SK-N-SH treated with all-trans-retinoic acid at 6 μM for 48 hours (cell line): ENCODE measurements around the gene TAF6L.

Source experiments
- ATAC-seq: fragments of 200-7000 bp; cut with Tn5 transposase; 3 replicates; pipeline ENCODE4 v1.9.1; 2020; ENCODE audit warnings: mild to moderate bottlenecking, moderate library complexity
- ARNTL ChIP-seq: fragments of 450-650 bp; formaldehyde crosslinking; IDR thresholded peaks from 2 replicates; pipeline ENCODE4 v1.5.0; 2020; ENCODE audit warnings: low read depth, mild to moderate bottlenecking, moderate library complexity, borderline replicate concordance
- BACH2 ChIP-seq: fragments of 250-450 bp; sonication (Bioruptor Pico); IDR thresholded peaks from 2 replicates; pipeline ENCODE4 v1.9.0; 2021; ENCODE audit warnings: mild to moderate bottlenecking, borderline replicate concordance
- CREB5 ChIP-seq: fragments of 250-450 bp; sonication (Bioruptor Pico); IDR thresholded peaks from 2 replicates; pipeline ENCODE4 v1.5.1; 2020; ENCODE audit warnings: low read depth, mild to moderate bottlenecking, moderate library complexity
- CSDC2 ChIP-seq: fragments of 250-450 bp; sonication (Bioruptor Pico); IDR thresholded peaks from 2 replicates; pipeline ENCODE4 v1.5.0; 2020; ENCODE audit warnings: mild to moderate bottlenecking, moderate library complexity
- CSRNP3 ChIP-seq: fragments of 250-450 bp; sonication (Bioruptor Pico); IDR thresholded peaks from 2 replicates; pipeline ENCODE4 v1.5.1; 2021; ENCODE audit warnings: mild to moderate bottlenecking, moderate library complexity
- ESRRG ChIP-seq: fragments of 250-450 bp; sonication (Bioruptor Pico); IDR thresholded peaks from 2 replicates; pipeline ENCODE4 v1.6.1; 2021; ENCODE audit warnings: mild to moderate bottlenecking
- GLIS3 ChIP-seq: fragments of 250-450 bp; sonication (Bioruptor Pico); IDR thresholded peaks from 2 replicates; pipeline ENCODE4 v1.5.0; 2020; ENCODE audit warnings: mild to moderate bottlenecking, moderate library complexity
- ISL1 ChIP-seq: fragments of 250-450 bp; sonication (Bioruptor Pico); IDR thresholded peaks from 2 replicates; pipeline ENCODE4 v2.1.2; 2022; ENCODE audit warnings: mild to moderate bottlenecking, moderate library complexity
- OSR1 ChIP-seq: fragments of 250-450 bp; sonication (Bioruptor Pico); IDR thresholded peaks from 2 replicates; pipeline ENCODE4 v1.8.0; 2022; ENCODE audit warnings: moderate library complexity, mild to moderate bottlenecking, inconsistent platforms
- PATZ1 ChIP-seq: fragments of 250-450 bp; sonication (Bioruptor Pico); IDR thresholded peaks from 2 replicates; pipeline ENCODE4 v1.8.0; 2020; ENCODE audit warnings: mild to moderate bottlenecking, moderate library complexity, borderline replicate concordance
- POU6F1 ChIP-seq: fragments of 250-450 bp; sonication (Bioruptor Pico); IDR thresholded peaks from 2 replicates; pipeline ENCODE4 v1.8.0; 2021; ENCODE audit warnings: low read depth, mild to moderate bottlenecking, moderate library complexity, borderline replicate concordance
- RARB ChIP-seq: fragments of 250-450 bp; sonication (Bioruptor Pico); IDR thresholded peaks from 2 replicates; pipeline ENCODE4 v1.8.0; 2021; ENCODE audit warnings: mild to moderate bottlenecking, moderate library complexity
- SNAI2 ChIP-seq: fragments of 250-450 bp; sonication (Bioruptor Pico); IDR thresholded peaks from 2 replicates; pipeline ENCODE4 v1.5.0; 2020; ENCODE audit warnings: mild to moderate bottlenecking, moderate library complexity
- TCF4 ChIP-seq: fragments of 250-450 bp; sonication (Bioruptor Pico); IDR thresholded peaks from 2 replicates; pipeline ENCODE4 v1.8.0; 2021; ENCODE audit warnings: mild to moderate bottlenecking, moderate library complexity, borderline replicate concordance
- TOX ChIP-seq: fragments of 250-450 bp; sonication (Bioruptor Pico); IDR thresholded peaks from 2 replicates; pipeline ENCODE4 v1.8.0; 2021; ENCODE audit warnings: mild to moderate bottlenecking, moderate library complexity, borderline replicate concordance
- TSHZ2 ChIP-seq: fragments of 250-450 bp; sonication (Bioruptor Pico); IDR thresholded peaks from 2 replicates; pipeline ENCODE4 v1.5.0; 2020; ENCODE audit warnings: mild to moderate bottlenecking, moderate library complexity
- ZC3H10 ChIP-seq: fragments of 250-450 bp; sonication (Bioruptor Pico); IDR thresholded peaks from 2 replicates; pipeline ENCODE4 v1.5.1; 2021; ENCODE audit warnings: mild to moderate bottlenecking, moderate library complexity
- ZFP3 ChIP-seq: fragments of 250-450 bp; sonication (Bioruptor Pico); IDR thresholded peaks from 2 replicates; pipeline ENCODE4 v1.5.0; 2020; ENCODE audit warnings: mild to moderate bottlenecking, moderate library complexity
- ZFP30 ChIP-seq: fragments of 450-650 bp; formaldehyde crosslinking; IDR thresholded peaks from 2 replicates; pipeline ENCODE4 v1.5.0; 2022; ENCODE audit warnings: mild to moderate bottlenecking, moderate library complexity
- ZNF8 ChIP-seq: fragments of 450-650 bp; formaldehyde crosslinking; IDR thresholded peaks from 2 replicates; pipeline ENCODE4 v1.5.0; 2020; ENCODE audit warnings: mild to moderate bottlenecking, moderate library complexity

Gene TAF6L

GRCh38 chr11:62830904-62831519, 59.8 kb downstream of the TAF6L start:
- ATAC-seq: peak; percentile 19; the same call in 2 of the 3 replicates
- no peak for TF ChIP-seq ISL1 (CRISPR knock-in tag)
- TF ChIP-seq POU6F1: peak; percentile 26; the same call in 1 of the 2 replicates

GRCh38 chr11:62831520-62832335, 60.5 kb downstream of the TAF6L start, which contains the start of gene STX5:
Gene STX5, minus strand, starts transcription at chr11:62832051. Its CDS starts 808 bp downstream, at chr11:62831243.
- ATAC-seq: peak; percentile 93
- TF ChIP-seq ZNF8 (CRISPR knock-in tag) (no peak), PATZ1 (CRISPR knock-in tag) (0 out of 2 replicates have a peak, but pooled peaks have one; percentile 30)

DNA sequence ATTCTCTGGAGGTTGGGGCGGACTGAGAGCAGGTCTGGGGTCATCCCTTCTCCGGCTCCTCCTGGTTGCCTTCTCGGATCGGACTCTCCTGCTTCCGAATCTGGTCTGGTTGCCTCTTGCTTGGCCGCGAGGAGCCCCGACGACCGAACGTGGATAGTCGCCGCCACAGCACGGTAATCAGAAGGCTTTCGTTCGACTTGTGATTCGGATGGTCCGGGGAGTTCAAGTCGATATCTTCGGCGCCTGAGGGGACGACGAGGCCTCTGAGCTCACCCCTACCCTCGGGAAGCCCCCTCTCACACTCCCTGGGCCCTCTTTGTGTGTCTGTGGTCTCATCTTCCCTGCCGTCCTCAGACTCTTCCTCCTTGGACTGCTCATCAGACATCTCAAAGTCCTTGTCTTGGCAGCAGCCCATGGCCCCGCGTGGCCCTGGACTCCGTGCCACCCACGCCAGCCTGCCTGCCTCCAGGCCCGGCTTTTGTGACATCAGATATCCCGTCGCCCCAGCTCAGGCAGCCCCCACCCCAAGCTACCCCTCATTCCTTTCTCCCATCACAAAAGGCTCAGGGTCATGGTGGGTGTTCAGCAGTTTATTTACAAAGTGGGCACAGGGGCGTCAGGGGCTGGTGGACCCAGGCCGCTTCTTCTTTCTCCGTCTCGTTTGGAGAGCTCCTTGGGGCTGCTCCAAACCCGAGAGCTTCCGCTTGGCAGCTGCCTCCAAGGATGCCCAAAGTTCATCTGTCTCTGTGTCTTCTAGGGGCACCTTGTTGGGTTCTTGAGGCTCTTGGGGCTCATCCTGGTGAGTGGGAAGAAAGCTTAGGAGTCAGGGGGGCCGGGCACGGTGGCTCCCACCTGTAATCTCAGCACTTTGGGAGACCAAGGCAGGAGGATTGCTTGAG, 61.4 kb downstream of the TAF6L start, which contains the start of gene TEX54:
TSS of gene TEX54 (minus strand) at position 506 of the 899 bp plus-strand sequence.
- TF ChIP-seq ZFP30 (CRISPR knock-in tag) (no peak), ARNTL (CRISPR knock-in tag) (no peak), CSDC2 (CRISPR knock-in tag) (no peak), POU6F1 (no peak), BACH2 (CRISPR knock-in tag) (no peak), TCF4 (CRISPR knock-in tag) (no peak), ZFP3 (CRISPR knock-in tag) (no peak), ZC3H10 (CRISPR knock-in tag) (no peak), RARB (no peak), PATZ1 (CRISPR knock-in tag) (no peak), GLIS3 (CRISPR knock-in tag) (no peak), SNAI2 (no peak), ESRRG (CRISPR knock-in tag) (no peak), CSRNP3 (CRISPR knock-in tag) (no peak), CREB5 (CRISPR knock-in tag) (no peak), TOX (CRISPR knock-in tag) (no peak), TSHZ2 (no peak), OSR1 (no peak), ISL1 (CRISPR knock-in tag) (no peak), ZNF8 (CRISPR knock-in tag) (no peak)
- ATAC-seq: peak; percentile 50
